Stimulated activated CD4-positive, alpha-beta T cell treated with anti-CD3 and anti-CD28 coated beads, Interleukin-12 subunit alpha, Interleukin-12 subunit beta, amount 100 ng/mL, for 48 hours (primary cell): ENCODE results near the gene ZMPSTE24.
"Not testable (repeated sequence)": the region's sequence is repeated elsewhere in the genome, so short reads cannot be mapped to it uniquely, and the experiment has no call there.

ENCODE experiments used
- DNase-seq, 3 donors: peaks; one replicate each; pipeline ENCODE4 v3.0.0-alpha.2; 2020; ENCODE audit warnings: low read depth in 2 of 3, low spot score in 1 of 3

Gene ZMPSTE24

GRCh38 chr1:40257688-40258444, at the start of gene ZMPSTE24:
Gene ZMPSTE24 (plus strand): TSS chr1:40258236. CDS start chr1:40258272, 36 bp downstream.
- DNase-seq = peak; percentile 93 to 97 (median 95)

- DNase-seq = no peak
These were observed 47.4 kb upstream of the ZMPSTE24 start for GRCh38 chr1:40210511-40211204.

- no peak for DNase-seq
These were observed 39.7 kb upstream of the ZMPSTE24 start for GRCh38 chr1:40218333-40218732.

GRCh38 chr1:40221471-40221905, 36.5 kb upstream of the ZMPSTE24 start:
- DNase-seq = not testable (repeated sequence)

GRCh38 chr1:40221977-40222772, 35.9 kb upstream of the ZMPSTE24 start:
- no peak for DNase-seq

- DNase-seq = no peak
These were observed 34.0 kb upstream of the ZMPSTE24 start for GRCh38 chr1:40224040-40224439.

GRCh38 chr1:40226192-40226591, 31.8 kb upstream of the ZMPSTE24 start:
- no peak for DNase-seq

- peak; percentile 47 to 64 (median 57) for DNase-seq
These were observed 25.6 kb upstream of the ZMPSTE24 start for GRCh38 chr1:40232444-40232843.

GRCh38 chr1:40239626-40240025, 18.4 kb upstream of the ZMPSTE24 start:
- DNase-seq = no peak

GRCh38 chr1:40240390-40240789, 17.6 kb upstream of the ZMPSTE24 start:
- no peak for DNase-seq

- no peak for DNase-seq
These were observed 16.7 kb upstream of the ZMPSTE24 start for GRCh38 chr1:40241362-40241761.

GRCh38 chr1:40243351-40243750, 14.7 kb upstream of the ZMPSTE24 start:
- DNase-seq = no peak

GRCh38 chr1:40244138-40244744, 13.8 kb upstream of the ZMPSTE24 start:
- no peak for DNase-seq

- DNase-seq = no peak
These were observed 12.3 kb upstream of the ZMPSTE24 start for GRCh38 chr1:40245686-40246085.

GRCh38 chr1:40247655-40248054, 10.4 kb upstream of the ZMPSTE24 start, which contains the start of gene TMCO2:
Gene TMCO2 (plus strand): TSS chr1:40247937. CDS start chr1:40247994, 57 bp downstream.
- DNase-seq = no peak

- no peak for DNase-seq
These were observed 9.6 kb upstream of the ZMPSTE24 start for GRCh38 chr1:40248412-40248811.

- DNase-seq = no peak
These were observed 6.6 kb upstream of the ZMPSTE24 start for GRCh38 chr1:40251456-40251855.

- DNase-seq = no peak
These were observed 5.4 kb upstream of the ZMPSTE24 start for GRCh38 chr1:40252601-40253000.

- no peak for DNase-seq
These were observed 2.8 kb upstream of the ZMPSTE24 start for GRCh38 chr1:40255231-40255630.

- DNase-seq = no peak
These were observed 1.5 kb upstream of the ZMPSTE24 start for GRCh38 chr1:40256401-40257084.

GRCh38 chr1:40257313-40257687, 736 bp upstream of the ZMPSTE24 start:
- DNase-seq = peak in 2 of 3 donors; percentile 33 to 41
